K562 (cell line): ENCODE data around the gene CACNA2D3. TPM values are rescaled to one million over a fixed set of nuclear protein-coding genes. Genes with fewer than 3 reads are reported as not detected.

Experiments used
- ATAC-seq: fragments of 200-7000 bp; cut with Tn5 transposase; 3 replicates; pipeline ENCODE4 v1.9.1; 2020; ENCODE audit warnings: moderate library complexity
- BruUV-seq: library from RNA; stranded (reverse); fragments of 400-500 nt; replicated peaks from 2 replicates; lab custom pipeline; 2021; lab: Mats Ljungman, UMichigan
- CTCF ChIA-PET: fragments of 300-600 bp; formaldehyde crosslinking; extraction: SDS; loops from one replicate; lab custom pipeline; 2021; ENCODE audit warnings: low intra/inter-chr PET ratio; lab: Yijun Ruan, JAX
- POLR2A ChIA-PET: fragments of 300-600, 350-650 bp; sonication (Branson Sonifier 250); formaldehyde crosslinking; extraction: SDS; loops from one replicate; lab custom pipeline; 2021; ENCODE audit warnings: antibody characterized with exemption, inconsistent platforms; lab: Yijun Ruan, JAX
- DNase-seq, 4 experiments: peaks; one replicate each; pipeline versions ENCODE4 v3.0.0 to v3.0.0-alpha.2; 2011 to 2018; ENCODE audit warnings: low spot score in 3 of 4, mixed read lengths in 3 of 4; ENCODE audit errors: extremely low read depth in 1 of 4
- FAIRE-seq: peaks from 2 replicates; lab custom pipeline; 2011; peaks lifted over from hg19 to GRCh38; lab: Jason Lieb, UNC
- H2AFZ ChIP-seq: 2 replicates; pipeline ENCODE4 v1.6.0; 2011; ENCODE audit warnings: low read depth, low read length, control low read depth, inconsistent platforms
- H3K27ac ChIP-seq: fragments of 200-600 bp; 3 replicates; pipeline ENCODE4 v1.8.0; 2011; ENCODE audit warnings: low read depth, mild to moderate bottlenecking, control low read depth, inconsistent platforms, low read length, moderate library complexity, mixed read lengths; ENCODE audit errors: extremely low read depth
- H3K27me3 ChIP-seq, 2 experiments: fragments of 300-600 bp in 1 of 2; 2 replicates in 1 of 2; 3 replicates in 1 of 2; pipeline versions ENCODE4 v1.6.0 to v1.8.0; 2011; ENCODE audit warnings: inconsistent platforms in 2 of 2, low read length in 2 of 2, mild to moderate bottlenecking in 1 of 2, mixed read lengths in 1 of 2, moderate library complexity in 1 of 2; ENCODE audit not compliant: control insufficient read depth in 2 of 2, insufficient read depth in 2 of 2
- H3K36me3 ChIP-seq: fragments of 300-600 bp; 3 replicates; pipeline ENCODE4 v1.8.0; 2011; ENCODE audit warnings: mild to moderate bottlenecking, low read length, inconsistent platforms; ENCODE audit not compliant: control insufficient read depth, insufficient read depth
- H3K4me1 ChIP-seq, 2 experiments: fragments of 200-600 bp in 1 of 2; replicated peaks in 1 of 2; 2 replicates in 1 of 2; 3 replicates in 1 of 2; pipeline versions ENCODE4 v1.5.1 to v1.8.0; 2011; ENCODE audit warnings: inconsistent platforms in 2 of 2, low read length in 2 of 2, mild to moderate bottlenecking in 1 of 2, mixed read lengths in 1 of 2, moderate library complexity in 1 of 2; ENCODE audit not compliant: control insufficient read depth in 2 of 2, insufficient read depth in 2 of 2
- H3K4me2 ChIP-seq: 2 replicates; pipeline ENCODE4 v1.6.1; 2011; ENCODE audit warnings: low read length, control low read depth, inconsistent platforms, mixed read lengths; ENCODE audit not compliant: insufficient read depth
- H3K4me3 ChIP-seq: fragments of 200-600 bp; sonication (generic), shearing (Covaris generic); 2 replicates; pipeline ENCODE4 v1.5.1; 2016; ENCODE audit warnings: control low read depth, inconsistent platforms
- H3K79me2 ChIP-seq: fragments of 200-600 bp; 3 replicates; pipeline ENCODE4 v1.8.0; 2011; ENCODE audit warnings: low read length, inconsistent platforms; ENCODE audit not compliant: control insufficient read depth, insufficient read depth
- H3K9ac ChIP-seq, 2 experiments: 2 replicates each; pipeline versions ENCODE4 v1.6.0 to v1.6.1; 2011; ENCODE audit warnings: low read depth in 2 of 2, low read length in 2 of 2, control low read depth in 1 of 2, inconsistent platforms in 1 of 2, mild to moderate bottlenecking in 1 of 2, mixed read lengths in 1 of 2; ENCODE audit not compliant: insufficient read depth in 1 of 2
- H3K9me1 ChIP-seq: one replicate; pipeline ENCODE4 v1.6.0; 2011; ENCODE audit warnings: inconsistent platforms, mild to moderate bottlenecking, low read length, moderate library complexity; ENCODE audit not compliant: control insufficient read depth, insufficient read depth
- H3K9me3 ChIP-seq: replicated peaks from 2 replicates; pipeline ENCODE4 v1.5.1; 2011; ENCODE audit warnings: low read depth, low read length, inconsistent platforms; ENCODE audit not compliant: control insufficient read depth, insufficient read depth
- H4K20me1 ChIP-seq: replicated peaks from 2 replicates; pipeline ENCODE4 v1.6.1; 2011; ENCODE audit warnings: low read length, inconsistent platforms, mixed read lengths; ENCODE audit not compliant: control insufficient read depth, insufficient read depth
- CREB1 ChIP-seq, 2 experiments: sonication (generic) in 1 of 2; formaldehyde crosslinking in 1 of 2; IDR thresholded peaks; 2 replicates each; pipeline versions ENCODE4 v1.6.1 to v1.8.0; 2012 to 2022; ENCODE audit warnings: inconsistent platforms in 1 of 2, mild to moderate bottlenecking in 1 of 2, missing genetic modification reagents in 1 of 2, moderate library complexity in 1 of 2
- CTBP1 ChIP-seq: fragments of 450-650 bp; IDR thresholded peaks from 2 replicates; pipeline ENCODE4 v1.6.1; 2016; ENCODE audit warnings: borderline replicate concordance
- FOXK1 ChIP-seq: sonication (generic); formaldehyde crosslinking; IDR thresholded peaks from 2 replicates; pipeline ENCODE4 v1.8.0; 2022; ENCODE audit warnings: missing genetic modification reagents, mild to moderate bottlenecking, borderline replicate concordance
- FOXM1 ChIP-seq, 2 experiments: fragments of 450-650 bp in 1 of 2; sonication (generic) in 1 of 2; formaldehyde crosslinking in 1 of 2; IDR thresholded peaks; 2 replicates each; pipeline versions ENCODE4 v1.6.1 to v1.9.0; 2017 to 2022; ENCODE audit warnings: low read depth in 2 of 2, mild to moderate bottlenecking in 2 of 2, missing genetic modification reagents in 1 of 2, moderate library complexity in 1 of 2
- HMGXB4 ChIP-seq: sonication (generic); formaldehyde crosslinking; IDR thresholded peaks from 2 replicates; pipeline ENCODE4 v1.8.1; 2023; ENCODE audit warnings: mild to moderate bottlenecking, missing genetic modification reagents
- KAT7 ChIP-seq: sonication (generic); formaldehyde crosslinking; IDR thresholded peaks from 2 replicates; pipeline ENCODE4 v1.8.0; 2022; ENCODE audit warnings: missing genetic modification reagents, mild to moderate bottlenecking, borderline replicate concordance
- KLF13 ChIP-seq: fragments of 450-650 bp; IDR thresholded peaks from 2 replicates; pipeline ENCODE4 v1.6.1; 2016; ENCODE audit warnings: missing genetic modification characterization, low read depth, mild to moderate bottlenecking, missing compliant biosample characterization, moderate library complexity, borderline replicate concordance
- MTA2 ChIP-seq: fragments of 450-650 bp; IDR thresholded peaks from 2 replicates; pipeline ENCODE4 v1.6.1; 2016; ENCODE audit warnings: low read depth
- RBM39 ChIP-seq: fragments of 200-400 bp; formaldehyde crosslinking; optimal IDR thresholded peaks from 2 replicates; pipeline ENCODE3; 2018; ENCODE audit warnings: low read depth, low read length
- ZNF212 ChIP-seq: fragments of 450-650 bp; formaldehyde crosslinking; IDR thresholded peaks from 2 replicates; pipeline ENCODE4 v1.4.0; 2020; ENCODE audit warnings: mild to moderate bottlenecking
- ZNF253 ChIP-seq: fragments of 250-450 bp; sonication (Bioruptor Pico); conservative IDR thresholded peaks from 2 replicates; pipeline ENCODE4 v1.6.1; 2021; ENCODE audit warnings: mild to moderate bottlenecking
- ZNF740 ChIP-seq, 3 experiments: fragments of 200-800 bp in 1 of 3; sonication (Bioruptor generic) in 1 of 3; sonication (generic) in 1 of 3; formaldehyde crosslinking in 1 of 3; IDR thresholded peaks; 2 replicates each; pipeline versions ENCODE4 v1.6.1 to v1.8.0; 2016 to 2022; ENCODE audit warnings: mild to moderate bottlenecking in 2 of 3, missing compliant biosample characterization in 2 of 3, missing genetic modification characterization in 2 of 3, missing genetic modification reagents in 1 of 3
- in situ Hi-C: fragments of 300-500 bp; cut with MboI; formaldehyde crosslinking; loops from 4 replicates; pipeline ENCODE4 v1.15.0; 2018; ENCODE audit warnings: inconsistent platforms, mixed read lengths
- intact Hi-C: fragments of 100-400 bp; cut with micrococcal nuclease; formaldehyde crosslinking; loops from 2 replicates; pipeline ENCODE4 v1.14.2; 2022
- polyA plus RNA-seq, 8 experiments: library from polyadenylated mRNA; depleted of rRNA in 4 of 8; stranded (reverse) in 5 of 8; unstranded in 3 of 8; fragments of >200 nt; fragmentation: Nextera tagmentation in 2 of 8; fragmentation: Illumina TruSeq in 1 of 8; extraction: Ambion mirVana in 2 of 8; extraction: Trizol in 1 of 8; gene quantifications; 2 replicates each; pipeline versions ENCODE4 v1.2.1 to v1.2.3, GENCODE V29; 2011 to 2014; ENCODE audit warnings: inconsistent platforms in 1 of 8, missing spikeins in 1 of 8
- total RNA-seq, 7 experiments: library from RNA; depleted of rRNA in 6 of 7; stranded (reverse); fragments of >200 nt in 6 of 7; fragmentation: Illumina TruSeq in 2 of 7; extraction: Trizol in 2 of 7; gene quantifications; 2 replicates each; pipeline versions ENCODE4 v1.2.1 to v1.2.3, GENCODE V29; 2011 to 2021; ENCODE audit warnings: low replicate concordance in 1 of 7
- TF ChIP-seq, protein P1 (sequence below): fragments of 450-650 bp; IDR thresholded peaks from 2 replicates; pipeline ENCODE4 v1.6.1; 2016; ENCODE audit warnings: missing biosample characterization, missing genetic modification characterization

The CACNA2D3 gene
- total and polyA plus RNA-seq, 9 of the 15 experiments (the other 6 are each of a cell fraction or from before 2014, with no cell fraction given) = 0.01 TPM; not detected in 8

DNA sequence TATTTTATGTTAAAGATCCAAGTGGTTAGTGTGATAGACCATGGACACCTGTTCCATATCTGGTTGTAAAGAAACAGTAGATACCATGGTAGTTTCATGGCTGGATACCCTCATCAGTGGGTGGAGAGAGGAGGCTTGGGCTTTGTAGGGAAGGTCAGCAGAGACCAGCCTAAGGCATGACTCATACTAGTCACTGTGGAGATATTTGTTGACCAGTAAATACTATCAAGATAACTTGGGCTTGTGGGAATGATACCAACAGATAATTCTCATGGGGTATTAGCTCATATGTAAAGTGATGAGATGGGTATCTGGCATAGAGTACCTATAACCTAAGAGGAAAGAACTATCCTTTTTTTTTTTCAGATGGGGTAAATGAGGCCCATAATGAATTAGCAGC lies 354.5 kb downstream of the CACNA2D3 start:
- Histone ChIP-seq H3K27ac (no peak overlapping the region), H3K4me2 (no peak overlapping the region), H3K4me3 (no peak overlapping the region), H3K27me3 (no peaks in the 10 kb centered on the region), H3K9me3 (no peaks in the 10 kb centered on the region), H4K20me1 (no peaks in the 10 kb centered on the region), H3K79me2 (no peaks in the 10 kb centered on the region), H3K9me1 (no peaks in the 10 kb centered on the region), H3K36me3 (no peaks in the 10 kb centered on the region), H3K4me1 (no peaks in the 10 kb centered on the region), H2AFZ (no peak overlapping the region), H3K9ac (no peak overlapping the region)
- intact Hi-C loops = no loop called here
- FAIRE-seq (no peak), ATAC-seq (no peak), DNase-seq (no peak)
- ChIA-PET CTCF (no interaction called here), POLR2A (no interaction called here)
- BruUV-seq = no TSS peak
- in situ Hi-C loops = no loop called here
- TF ChIP-seq ZNF253 (CRISPR knock-in tag) (no peak), KAT7 (CRISPR knock-in tag) (no peak), FOXM1 (IDR thresholded peaks at IDR 0.05; ENCODE audit: low read depth) (no peak), FOXM1 (CRISPR knock-in tag; IDR thresholded peaks at IDR 0.05; ENCODE audit: low read depth) (no peak), RBM39 (no peak), CTBP1 (no peak), CREB1 (IDR thresholded peaks at IDR 0.05) (no peak), CREB1 (CRISPR knock-in tag; IDR thresholded peaks at IDR 0.05) (no peak), FOXK1 (CRISPR knock-in tag) (no peak), KLF13 (tag) (no peak), HMGXB4 (CRISPR knock-in tag) (no peak), MTA2 (no peak), ZNF212 (CRISPR knock-in tag) (no peak), ZNF740 (CRISPR knock-in tag; IDR thresholded peaks at IDR 0.05) (no peak), ZNF740 (tag; IDR thresholded peaks at IDR 0.05) (no peak)
- TF ChIP-seq, protein P1, sequence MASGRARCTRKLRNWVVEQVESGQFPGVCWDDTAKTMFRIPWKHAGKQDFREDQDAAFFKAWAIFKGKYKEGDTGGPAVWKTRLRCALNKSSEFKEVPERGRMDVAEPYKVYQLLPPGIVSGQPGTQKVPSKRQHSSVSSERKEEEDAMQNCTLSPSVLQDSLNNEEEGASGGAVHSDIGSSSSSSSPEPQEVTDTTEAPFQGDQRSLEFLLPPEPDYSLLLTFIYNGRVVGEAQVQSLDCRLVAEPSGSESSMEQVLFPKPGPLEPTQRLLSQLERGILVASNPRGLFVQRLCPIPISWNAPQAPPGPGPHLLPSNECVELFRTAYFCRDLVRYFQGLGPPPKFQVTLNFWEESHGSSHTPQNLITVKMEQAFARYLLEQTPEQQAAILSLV (tag) = no peak
